Fibroblast of villous mesenchyme (primary cell): ENCODE results near the gene ESPN. TPM values are rescaled to one million over a fixed set of nuclear protein-coding genes. Genes with fewer than 3 reads are reported as not detected.
A peak's percentile ranks its signal among the peaks of the same experiment; 100 is the strongest.
"Not testable (repeated sequence)": the region's sequence is repeated elsewhere in the genome, so short reads cannot be mapped to it uniquely, and the experiment has no call there.

Experiments used
- DNase-seq: peaks from one replicate; pipeline ENCODE4 v3.0.0-alpha.2; 2010; ENCODE audit warnings: low read depth
- H3K4me3 ChIP-seq: 2 replicates; pipeline ENCODE4 v1.5.1; 2011; ENCODE audit warnings: low read depth, mild to moderate bottlenecking, low read length
- total RNA-seq: library from RNA; depleted of rRNA; stranded (reverse); fragments of >200 nt; gene quantifications from 2 replicates; pipeline ENCODE4 v1.2.3, GENCODE V29; 2012
- TF ChIP-seq, protein P1 (sequence below): IDR thresholded peaks from 2 replicates; pipeline ENCODE4 v1.5.1; 2012; ENCODE audit warnings: low read depth, mild to moderate bottlenecking, low read length; ENCODE audit not compliant: insufficient read depth

Gene ESPN
- total RNA-seq, 1 donor, result not detected

DNA sequence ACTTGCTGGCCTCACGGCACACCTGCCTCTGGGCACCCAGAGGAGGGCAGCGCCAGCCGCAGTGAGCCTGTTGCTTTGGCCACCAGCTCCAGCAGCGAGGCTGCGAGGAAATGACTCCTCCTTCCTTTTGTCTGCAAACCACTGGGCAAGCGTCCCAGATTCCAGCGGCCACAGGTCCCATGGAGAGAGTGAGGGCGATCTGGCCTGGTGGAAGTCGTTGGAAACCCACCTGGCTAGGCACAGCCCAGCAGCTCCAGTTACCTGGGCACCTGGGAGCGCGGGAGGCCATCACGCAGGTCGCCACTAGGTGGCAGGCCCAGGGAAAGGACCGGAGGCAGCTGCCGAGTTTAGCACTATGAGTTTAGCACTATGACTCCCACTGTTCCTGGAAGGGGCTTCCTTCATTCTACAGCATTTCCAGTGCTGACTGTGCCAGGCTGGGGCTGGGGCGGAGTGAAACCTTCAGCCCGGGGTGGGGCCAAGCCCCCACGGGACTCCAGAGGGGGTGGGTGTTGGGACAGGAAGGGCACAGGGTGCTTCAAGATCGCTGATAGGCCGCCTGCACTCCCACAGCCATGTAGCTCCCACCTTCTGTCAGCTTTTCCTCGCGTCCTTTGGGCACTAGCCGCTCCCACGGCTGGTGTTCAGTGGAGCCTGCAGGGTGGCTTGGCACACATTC, 1.1 kb upstream of the ESPN start:
- H3K4me3 ChIP-seq, result no peak overlapping the region
- no peak for DNase-seq
- TF ChIP-seq, protein P1, sequence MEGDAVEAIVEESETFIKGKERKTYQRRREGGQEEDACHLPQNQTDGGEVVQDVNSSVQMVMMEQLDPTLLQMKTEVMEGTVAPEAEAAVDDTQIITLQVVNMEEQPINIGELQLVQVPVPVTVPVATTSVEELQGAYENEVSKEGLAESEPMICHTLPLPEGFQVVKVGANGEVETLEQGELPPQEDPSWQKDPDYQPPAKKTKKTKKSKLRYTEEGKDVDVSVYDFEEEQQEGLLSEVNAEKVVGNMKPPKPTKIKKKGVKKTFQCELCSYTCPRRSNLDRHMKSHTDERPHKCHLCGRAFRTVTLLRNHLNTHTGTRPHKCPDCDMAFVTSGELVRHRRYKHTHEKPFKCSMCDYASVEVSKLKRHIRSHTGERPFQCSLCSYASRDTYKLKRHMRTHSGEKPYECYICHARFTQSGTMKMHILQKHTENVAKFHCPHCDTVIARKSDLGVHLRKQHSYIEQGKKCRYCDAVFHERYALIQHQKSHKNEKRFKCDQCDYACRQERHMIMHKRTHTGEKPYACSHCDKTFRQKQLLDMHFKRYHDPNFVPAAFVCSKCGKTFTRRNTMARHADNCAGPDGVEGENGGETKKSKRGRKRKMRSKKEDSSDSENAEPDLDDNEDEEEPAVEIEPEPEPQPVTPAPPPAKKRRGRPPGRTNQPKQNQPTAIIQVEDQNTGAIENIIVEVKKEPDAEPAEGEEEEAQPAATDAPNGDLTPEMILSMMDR, result peak; percentile 56

DNA sequence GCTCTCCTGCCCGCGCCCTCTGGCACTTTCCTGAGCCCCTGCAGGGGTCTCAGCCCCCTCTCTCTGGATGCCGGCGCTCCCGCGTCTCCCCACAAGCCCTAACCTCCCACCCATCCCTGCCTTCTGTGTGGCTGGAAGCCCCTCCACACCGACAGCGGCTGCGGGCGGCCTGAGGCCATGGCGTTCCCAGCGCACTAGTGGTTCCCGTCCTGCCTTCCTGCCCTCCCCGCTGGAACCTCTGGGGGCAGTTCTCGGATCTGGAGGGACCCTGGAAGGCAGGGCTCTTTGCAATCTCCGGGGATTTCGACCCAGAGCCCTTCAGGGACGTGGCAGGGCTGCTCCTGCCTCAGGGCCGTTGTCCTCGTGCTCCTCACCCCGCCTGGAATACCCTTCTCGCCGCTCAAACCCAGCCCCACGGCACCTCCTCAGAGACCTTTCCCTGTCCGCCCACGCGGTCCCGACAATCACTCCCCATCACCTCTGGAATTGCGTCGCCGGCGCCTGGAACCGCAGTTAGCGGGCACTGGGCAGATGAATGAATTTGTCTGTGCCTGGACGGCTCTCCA, 493 bp upstream of the ESPN start:
- H3K4me3 ChIP-seq, result no peak overlapping the region
- DNase-seq, result no peak
- TF ChIP-seq, protein P1, result no peak

DNA sequence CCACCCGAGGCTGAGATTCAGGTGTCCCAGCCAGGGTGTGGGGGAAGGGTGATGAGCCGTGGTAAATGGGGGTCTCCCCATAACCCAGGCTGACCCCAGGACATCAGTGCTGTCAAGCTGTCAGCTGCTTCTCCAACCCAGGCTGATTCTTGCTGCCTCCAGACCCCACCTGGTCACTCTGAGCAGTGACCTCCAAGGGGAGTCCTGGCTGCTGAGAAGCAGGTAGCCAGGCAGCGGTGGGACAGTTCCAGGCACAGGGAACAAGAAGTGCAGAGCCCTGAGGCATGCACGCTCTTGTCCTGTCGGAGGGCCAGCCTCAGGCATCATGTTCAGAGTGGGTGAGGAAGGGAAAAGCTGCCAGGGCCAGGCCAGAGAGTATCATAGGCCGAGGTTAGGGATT, 1.1 kb downstream of the ESPN start:
- TF ChIP-seq, protein P1, result no peak
- no peak for DNase-seq
- no peak overlapping the region for H3K4me3 ChIP-seq

DNA sequence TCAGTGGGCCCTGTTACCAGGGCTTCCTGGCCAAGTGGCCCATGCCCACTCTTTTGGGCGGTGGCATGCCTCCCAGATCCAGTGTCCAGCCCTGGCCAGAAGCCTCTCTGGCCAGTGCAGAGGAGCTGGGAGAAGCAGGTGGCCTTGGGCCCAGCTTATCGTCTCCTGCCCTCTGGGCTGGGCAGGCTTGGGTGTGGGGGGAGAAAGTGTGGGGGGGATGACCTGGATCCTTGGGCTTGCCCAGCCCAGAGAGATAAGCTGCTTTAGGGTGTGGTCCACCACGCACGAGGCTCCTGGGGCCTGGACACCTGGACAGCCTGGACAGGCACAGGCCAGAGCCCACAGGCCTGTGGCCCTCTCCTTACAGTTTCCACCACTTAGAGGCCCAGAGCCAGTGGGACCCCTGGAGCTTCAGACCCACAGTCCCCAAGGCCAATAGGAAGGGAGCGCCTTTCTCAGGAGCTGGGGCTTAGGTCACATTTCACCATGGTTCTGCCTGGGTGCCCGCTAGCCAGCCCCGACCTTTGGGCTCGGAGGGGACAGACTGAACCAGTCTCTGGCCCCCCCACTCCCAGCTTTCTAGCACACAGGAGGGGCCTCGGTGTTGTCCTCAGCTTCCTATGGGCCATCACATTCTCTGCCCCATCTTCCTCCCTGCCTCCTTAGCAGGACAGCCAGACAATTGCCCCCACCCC, 1.8 kb downstream of the ESPN start:
- no peak overlapping the region for H3K4me3 ChIP-seq
- no peak for DNase-seq
- TF ChIP-seq, protein P1, result no peak

DNA sequence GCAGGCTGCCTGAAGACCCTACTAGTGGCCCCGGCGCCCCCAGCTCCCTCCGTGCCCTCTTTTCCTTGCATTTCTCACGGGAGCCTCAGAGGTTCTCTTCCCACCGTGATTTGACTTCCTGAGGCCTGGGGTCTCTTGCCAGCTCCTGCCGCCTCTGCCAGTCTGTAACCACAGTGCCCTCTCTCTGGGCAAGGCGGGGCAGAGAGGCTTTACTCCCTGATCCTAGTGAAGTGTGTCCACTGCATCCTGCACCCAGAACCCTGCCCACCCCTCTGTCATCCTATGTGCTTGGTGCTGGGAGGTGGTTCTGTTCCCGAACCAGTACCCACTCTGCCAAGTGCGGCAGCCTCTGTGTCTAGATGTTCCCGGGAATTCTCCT, 2.4 kb downstream of the ESPN start:
- H3K4me3 ChIP-seq, result no peak overlapping the region
- no peak for DNase-seq
- TF ChIP-seq, protein P1, result no peak

DNA sequence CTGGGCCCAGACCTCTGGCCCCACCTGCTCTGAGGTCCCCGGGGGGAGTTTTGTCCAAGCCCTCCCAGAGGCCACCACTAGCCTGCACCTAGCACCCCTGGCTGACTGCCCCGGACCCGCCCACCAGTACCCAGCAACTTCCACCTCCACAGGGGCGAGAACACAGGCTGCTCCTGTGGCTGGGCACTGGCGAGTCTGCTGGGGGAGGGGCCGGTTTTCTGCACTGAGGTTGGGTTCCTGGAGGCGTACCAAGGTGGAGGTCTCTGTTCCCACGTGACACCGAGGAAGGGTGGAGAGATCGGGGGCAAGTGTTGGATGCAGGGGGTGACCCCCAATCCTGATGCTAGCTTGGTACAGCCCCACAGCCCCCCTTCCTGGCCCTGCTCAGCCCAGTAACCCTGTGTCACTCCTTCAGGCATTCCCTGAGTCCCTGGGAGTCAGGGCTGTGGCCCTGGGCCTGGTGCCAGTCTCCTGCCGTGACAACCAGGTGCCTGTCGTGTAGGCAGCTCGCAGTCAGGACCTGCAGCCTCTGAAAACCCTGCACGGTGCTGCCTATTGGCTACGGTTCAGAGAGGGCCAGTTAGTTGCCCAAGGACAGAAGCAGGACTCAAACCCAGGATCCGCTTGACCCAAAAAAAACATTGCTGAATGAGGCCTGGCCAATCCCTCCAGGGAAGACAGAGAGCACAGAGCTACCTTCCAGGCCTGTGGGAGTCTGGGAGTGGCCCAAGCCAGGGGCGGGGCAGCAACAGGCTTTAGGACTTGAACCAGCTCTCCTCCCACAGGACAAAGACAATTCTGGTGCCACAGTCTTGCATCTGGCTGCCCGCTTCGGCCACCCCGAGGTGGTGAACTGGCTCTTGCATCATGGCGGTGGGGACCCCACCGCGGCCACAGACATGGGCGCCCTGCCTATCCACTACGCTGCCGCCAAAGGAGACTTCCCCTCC, 3.1 kb downstream of the ESPN start:
- no peak overlapping the region for H3K4me3 ChIP-seq
- TF ChIP-seq, protein P1, result no peak
- DNase-seq, result no peak

DNA sequence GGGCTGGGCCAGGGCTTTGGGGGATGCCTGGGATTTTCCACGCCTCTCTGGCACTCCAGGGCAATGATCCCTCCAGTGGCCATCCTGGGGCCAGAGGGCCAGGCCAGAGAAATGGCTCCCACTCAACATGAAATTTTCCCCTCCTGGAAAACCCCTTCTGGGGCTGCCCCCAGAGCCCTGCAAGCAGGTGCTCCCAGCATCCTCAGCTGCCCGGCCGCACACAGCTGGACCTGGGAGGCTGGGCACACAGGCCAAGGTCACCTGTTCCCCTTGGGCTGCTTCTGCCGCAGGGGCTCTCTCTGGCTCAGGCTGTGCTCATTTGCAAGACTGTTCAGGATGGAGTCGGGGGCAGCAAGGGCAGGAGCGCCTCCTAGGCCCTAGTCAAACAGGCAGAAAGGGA, 3.9 kb downstream of the ESPN start:
- DNase-seq, H3K4me3 ChIP-seq: not testable (repeated sequence)

DNA sequence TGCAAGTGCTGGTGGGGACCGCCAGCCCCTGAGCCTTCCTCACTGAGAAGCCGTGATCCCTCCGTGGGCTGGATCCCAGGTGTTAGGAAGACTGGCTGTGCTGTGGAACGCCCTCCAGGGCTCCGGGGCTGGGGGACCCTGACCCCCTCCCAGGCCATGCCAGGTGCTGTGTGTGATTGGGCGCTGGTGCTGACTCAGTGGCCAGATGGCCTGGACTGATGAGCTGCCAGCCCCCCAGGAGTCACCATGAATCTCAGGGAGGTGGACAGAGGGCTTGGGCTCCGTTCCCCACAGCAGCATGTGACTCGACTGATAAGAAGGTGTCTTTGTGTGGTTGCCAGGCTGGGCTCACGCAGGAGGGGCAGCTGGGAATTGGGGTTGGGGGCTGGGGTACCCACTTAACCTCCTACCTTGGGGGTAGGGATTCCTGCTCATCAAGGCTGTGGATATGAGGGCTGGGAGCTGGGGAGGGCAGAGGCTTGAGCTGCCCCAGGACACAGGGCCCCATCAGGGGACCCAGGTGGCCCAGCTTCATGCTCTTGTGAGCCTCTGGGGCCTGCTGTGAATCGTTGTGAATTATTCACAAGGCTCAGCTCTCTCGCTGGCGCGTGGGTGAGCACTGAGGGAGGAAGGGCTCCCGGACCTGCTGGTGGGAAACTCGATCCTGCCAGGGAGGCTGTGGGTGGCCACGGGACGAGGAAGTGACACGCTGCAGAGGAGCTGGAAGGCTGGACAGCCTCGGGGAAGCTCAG, 5.3 kb downstream of the ESPN start:
- H3K4me3 ChIP-seq, DNase-seq: not testable (repeated sequence)
